ENCODE measurements around the gene MMP24. TPM values are rescaled to one million over a fixed set of nuclear protein-coding genes. Genes with fewer than 3 reads are reported as not detected.
A peak's percentile ranks its signal among the peaks of the same experiment; 100 is the strongest.

Gene MMP24
- total RNA-seq, 8 experiments from 2014 or later, result 0.94 to 45.1 (median 19.9) TPM

DNA sequence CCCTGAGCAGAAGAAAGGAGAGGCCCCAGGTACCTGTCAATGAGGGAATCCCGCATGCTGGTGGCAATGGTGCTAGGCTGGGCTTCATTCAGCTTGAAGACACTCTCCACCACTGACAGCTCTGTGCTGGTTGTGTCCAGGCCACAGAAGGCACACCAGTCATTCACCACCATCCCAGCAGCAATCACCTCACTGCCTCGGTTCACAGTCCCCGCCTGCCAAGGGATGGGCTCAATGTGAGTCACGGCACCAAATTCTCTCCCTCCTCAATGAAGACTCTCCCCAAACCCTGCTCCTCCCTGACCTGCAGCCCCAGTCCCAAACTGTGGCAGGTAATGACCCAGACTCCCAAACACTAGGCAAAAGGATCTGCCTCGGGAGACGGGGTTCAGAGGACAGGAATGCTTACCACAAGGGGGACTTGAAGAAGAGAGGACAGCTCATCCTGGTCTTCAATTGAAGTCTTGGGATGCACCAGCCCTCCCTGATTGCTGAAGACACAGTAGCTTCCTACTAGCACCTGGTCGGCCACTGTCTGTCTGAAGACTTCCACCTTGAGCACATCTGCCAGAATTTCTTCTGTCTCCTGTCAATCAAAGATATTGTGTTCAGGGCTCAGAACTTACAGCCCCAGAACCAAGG lies 53.2 kb downstream of the MMP24 start:
- peaks cover 21 to 26% of the 10 kb centered on the region in 2 donors for H3K4me1 ChIP-seq (replicated peaks in 1 of 2)
- ATAC-seq (replicated peaks in 6 of 8), result no peak
- no peak overlapping the region for H3K27ac ChIP-seq
- WGBS, 10 experiments, result 100% methylated on average over 1 to 3 of the region's 7 CpGs; no CpG with 5 or more reads in 7 of the 10 experiments
- in situ Hi-C loops (cut with MboI; ENCODE audit: low pct_unique_long_range_greater_than_20kb in 2 of 9, low sequenced_read_pairs in 9 of 9, unreplicated experiment in 9 of 9), result no loop called here
- no peak overlapping the region for H3K4me3 ChIP-seq

DNA sequence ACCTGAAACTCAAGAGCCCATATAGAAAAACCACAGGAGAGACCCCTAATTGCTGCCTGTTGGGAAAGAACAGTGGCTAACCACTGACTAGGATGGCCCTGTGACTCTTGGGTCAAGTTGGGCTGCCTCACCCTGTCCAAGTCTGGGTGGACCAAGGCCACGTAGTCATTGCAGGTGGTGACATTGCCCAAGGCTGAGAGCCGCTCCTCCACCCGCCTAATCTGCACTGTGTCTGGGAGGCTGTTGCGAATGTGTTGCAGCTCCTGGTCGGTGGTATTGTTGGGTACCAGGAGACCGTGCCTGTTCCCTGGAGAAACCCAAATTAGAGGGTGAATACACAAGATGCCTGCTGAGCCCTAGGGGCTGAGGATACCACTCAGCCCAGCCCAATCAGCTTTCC lies 54.0 kb downstream of the MMP24 start:
- in situ Hi-C loops (cut with MboI; ENCODE audit: low pct_unique_long_range_greater_than_20kb in 2 of 9, low sequenced_read_pairs in 9 of 9, unreplicated experiment in 9 of 9), result no loop called here
- 90 to 100% (median 100%) methylated on average over 1 to 3 of the region's 6 CpGs; no CpG with 5 or more reads in 5 of the 10 experiments for WGBS, 10 experiments

DNA sequence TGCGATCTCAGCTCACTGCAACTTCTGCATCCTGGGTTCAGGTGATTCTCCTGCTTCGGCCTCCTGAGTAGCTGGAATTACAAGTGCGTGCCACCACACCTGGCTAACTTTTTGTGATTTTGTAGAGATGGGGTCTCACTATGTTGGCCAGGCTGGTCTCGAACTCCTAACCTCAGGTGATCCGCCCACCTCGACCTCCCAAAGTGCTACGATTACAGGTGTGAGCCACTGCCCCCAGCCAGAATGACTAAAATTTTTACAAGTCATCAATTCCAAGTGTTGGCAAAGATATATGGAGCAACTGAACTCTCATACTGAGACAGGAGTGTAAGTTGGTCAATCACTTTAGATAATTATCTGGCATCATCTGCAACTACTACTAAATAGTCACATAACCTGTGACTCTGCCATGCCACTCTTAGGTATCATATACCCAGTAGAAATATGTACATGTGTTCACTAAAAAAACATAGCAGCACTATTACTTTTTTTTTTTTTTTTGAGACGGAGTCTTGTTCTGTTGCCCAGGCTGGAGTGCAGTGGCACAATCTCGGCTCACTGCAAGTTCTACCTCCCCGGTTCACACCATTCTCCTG lies 55.1 kb downstream of the MMP24 start:
- no peak overlapping the region for H3K27ac ChIP-seq
- in situ Hi-C loops (cut with MboI; ENCODE audit: low pct_unique_long_range_greater_than_20kb in 2 of 9, low sequenced_read_pairs in 9 of 9, unreplicated experiment in 9 of 9), result no loop called here
- no peak overlapping the region for H3K4me3 ChIP-seq
- WGBS, 10 experiments, result 89 to 100% (median 100%) methylated on average over 1 to 9 of the region's 10 CpGs; no CpG with 5 or more reads in 3 of the 10 experiments
- no peak for ATAC-seq (replicated peaks in 6 of 8)
- H3K4me1 ChIP-seq (replicated peaks in 1 of 2), result peaks cover 23 to 27% of the 10 kb centered on the region in 2 donors

More for the DNA sequence above, 54.0 kb downstream of the MMP24 start:
- Histone ChIP-seq H3K4me1 (replicated peaks in 1 of 2) (peaks cover 26 to 30% of the 10 kb centered on the region in 2 donors), H3K4me3 (no peak overlapping the region), H3K27ac (no peak overlapping the region)
- no peak for ATAC-seq (replicated peaks in 6 of 8)

DNA sequence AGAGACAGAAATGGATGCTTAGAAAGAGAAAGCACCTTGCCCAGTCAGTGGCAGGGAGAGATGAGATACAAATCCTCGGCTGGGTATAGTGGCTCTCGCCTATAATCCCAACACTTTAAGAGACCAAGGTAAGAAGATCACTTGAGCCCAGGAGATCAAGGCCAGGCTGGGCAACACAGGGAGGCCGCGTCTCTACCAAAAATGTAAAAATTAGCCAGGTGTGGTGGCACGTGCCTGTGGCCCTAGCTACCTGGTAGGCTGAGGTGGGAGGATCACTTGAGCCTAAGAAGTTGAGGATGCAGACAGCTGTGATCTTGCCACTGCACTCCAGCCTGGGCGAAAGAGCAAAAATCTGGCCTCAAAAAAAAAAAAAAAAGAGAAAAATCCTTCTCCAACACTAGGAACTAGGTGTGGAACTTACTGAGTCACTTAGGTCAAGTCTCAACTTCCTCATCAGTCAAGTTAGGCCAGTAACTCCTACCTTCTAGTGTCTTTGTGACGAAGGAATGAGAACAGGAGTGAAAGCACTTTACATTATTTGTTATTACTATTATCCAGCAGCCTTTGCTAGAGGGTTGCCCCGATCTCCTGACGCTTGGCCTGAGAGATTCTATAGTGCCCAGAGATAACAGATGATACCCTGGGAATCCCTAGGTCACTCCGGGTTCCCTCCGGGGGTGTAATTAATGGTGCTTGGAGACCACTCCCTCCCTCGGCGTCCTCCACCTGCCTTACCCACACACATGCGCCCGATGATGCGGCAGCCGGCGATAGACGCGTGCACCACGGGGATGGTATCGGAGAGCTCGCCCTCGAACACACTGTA lies 57.2 kb downstream of the MMP24 start:
- in situ Hi-C loops (cut with MboI; ENCODE audit: low pct_unique_long_range_greater_than_20kb in 2 of 9, low sequenced_read_pairs in 9 of 9, unreplicated experiment in 9 of 9), result no loop called here
- Histone ChIP-seq H3K27ac (peak overlapping the region; percentile 54 to 85), H3K4me1 (replicated peaks in 1 of 2) (peaks cover 15 to 18% of the 10 kb centered on the region in 2 donors), H3K4me3 (peak overlapping the region; percentile 81 to 99 (median 89))
- no peak for ATAC-seq (replicated peaks in 6 of 8)
- WGBS, 10 experiments, result 14 to 90% (median 67%) methylated on average over 1 to 7 of the region's 24 CpGs

DNA sequence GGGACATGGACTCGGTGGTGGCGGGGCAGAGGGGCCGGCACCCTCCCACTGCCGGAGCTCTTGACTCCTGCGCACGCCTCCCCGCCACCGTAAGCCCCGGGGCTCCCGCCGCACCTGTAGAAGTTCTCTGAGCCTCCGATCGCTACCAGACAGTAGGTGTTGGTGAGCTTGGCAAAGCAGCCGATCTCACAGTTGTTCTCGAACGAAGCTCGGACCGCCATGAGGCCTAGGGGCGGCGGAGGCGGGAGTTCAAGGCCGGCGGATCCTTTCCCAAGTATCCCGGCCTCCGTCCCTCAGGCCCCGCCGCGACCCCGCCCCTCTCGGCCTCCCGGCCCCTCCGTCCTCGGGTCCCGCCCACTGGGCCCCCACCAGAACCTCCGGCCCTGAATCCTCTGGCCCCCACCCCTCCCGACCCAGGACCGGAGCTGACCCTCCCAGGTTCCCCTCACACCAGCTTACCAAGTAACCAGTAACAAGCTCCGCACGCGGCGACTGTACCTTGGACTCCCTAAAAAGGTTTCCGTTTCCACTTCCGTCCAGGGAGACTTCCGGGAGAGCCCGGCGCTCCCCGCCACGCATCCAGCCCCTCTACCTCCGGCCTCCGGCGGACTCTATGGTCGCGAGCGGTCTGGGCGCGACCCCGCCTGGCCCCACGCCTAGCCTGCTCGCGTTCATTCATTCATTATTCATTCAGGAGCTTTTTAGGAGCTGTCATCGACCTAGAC lies 57.9 kb downstream of the MMP24 start, which contains the start of gene EIF6:
Gene EIF6 (minus strand): TSS at position 506 of the 725 bp plus-strand sequence. CDS start 285 bp downstream, at position 221.
- peak; percentile 91 to 96 (median 96) for ATAC-seq (replicated peaks in 6 of 8)
- peaks cover 15% of the 10 kb centered on the region in 2 donors for H3K4me1 ChIP-seq (replicated peaks in 1 of 2)
- H3K27ac ChIP-seq, result peak within 1 kb of the TSS; percentile 54 to 85
- peak within 1 kb of the TSS; percentile 81 to 99 (median 89) for H3K4me3 ChIP-seq
- in situ Hi-C loops (cut with MboI; ENCODE audit: low pct_unique_long_range_greater_than_20kb in 2 of 9, low sequenced_read_pairs in 9 of 9, unreplicated experiment in 9 of 9), result no loop called here
- WGBS, 10 experiments, result 0 to 3% (median 1%) methylated on average over 4 to 12 of the region's 61 CpGs; no CpG with 5 or more reads in 5 of the 10 experiments

DNA sequence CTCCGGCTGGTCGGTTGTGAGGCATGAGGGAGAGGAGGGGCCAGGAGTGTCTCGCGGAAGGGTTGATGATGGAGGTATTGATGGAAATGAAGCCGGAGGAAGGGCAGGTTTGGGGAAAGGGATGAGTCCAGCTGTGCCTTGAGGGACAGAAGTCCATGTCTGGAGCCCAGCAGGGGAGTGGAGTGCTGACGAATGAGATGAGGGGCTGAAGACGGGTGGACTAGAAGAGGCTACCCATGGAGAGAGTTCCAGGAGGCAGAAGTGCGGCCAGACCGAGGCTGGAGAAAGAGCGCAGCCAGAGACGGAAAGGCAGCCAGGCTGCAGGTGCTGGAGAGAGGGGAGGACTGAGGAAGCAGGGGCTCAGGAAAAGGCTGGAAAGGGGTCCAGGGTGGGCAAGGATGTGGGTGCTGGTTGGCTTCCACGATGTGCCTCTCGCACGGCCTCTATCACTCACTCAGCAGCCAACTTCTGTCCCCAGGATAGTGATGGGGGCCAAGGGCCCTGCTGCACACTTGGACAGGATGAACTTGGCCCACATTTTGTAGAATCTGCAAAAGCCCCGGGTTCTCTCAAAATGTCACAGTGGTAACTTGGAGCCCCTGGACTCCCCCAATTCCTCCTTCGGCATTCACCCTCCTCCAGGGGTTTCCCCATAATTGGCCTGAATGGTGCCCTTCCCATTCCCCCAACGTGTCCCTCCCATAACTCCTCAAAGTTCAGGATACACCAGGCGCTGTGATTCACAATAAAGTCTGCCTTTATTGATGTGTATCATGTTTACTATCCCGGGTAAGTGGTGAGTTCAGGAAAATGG lies 58.7 kb downstream of the MMP24 start:
- ATAC-seq (replicated peaks in 6 of 8), result no peak
- Histone ChIP-seq H3K4me3 (peak overlapping the region; percentile 81 to 99 (median 89)), H3K4me1 (replicated peaks in 1 of 2) (peaks cover 15% of the 10 kb centered on the region in 2 donors), H3K27ac (peak overlapping the region; percentile 54 to 85)
- in situ Hi-C loops (cut with MboI; ENCODE audit: low pct_unique_long_range_greater_than_20kb in 2 of 9, low sequenced_read_pairs in 9 of 9, unreplicated experiment in 9 of 9), result no loop called here
- 4 to 50% (median 24%) methylated on average over 2 to 9 of the region's 19 CpGs; no CpG with 5 or more reads in 3 of the 10 experiments for WGBS, 10 experiments

DNA sequence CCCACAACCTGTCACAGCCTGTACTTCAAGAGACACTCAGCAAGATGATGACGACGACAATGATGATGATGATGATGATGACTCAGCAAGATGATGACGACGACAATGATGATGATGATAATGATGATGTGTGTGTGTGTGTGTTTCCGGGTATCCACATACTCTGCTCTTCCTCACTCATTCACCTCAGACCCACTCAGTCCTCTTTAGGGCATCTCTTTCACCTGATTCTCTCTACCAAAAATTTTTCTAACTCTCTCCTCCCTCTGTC lies 59.3 kb downstream of the MMP24 start:
- in situ Hi-C loops (cut with MboI; ENCODE audit: low pct_unique_long_range_greater_than_20kb in 2 of 9, low sequenced_read_pairs in 9 of 9, unreplicated experiment in 9 of 9), result no loop called here
- WGBS, 10 experiments, result 76 to 87% (median 83%) methylated on average over 1 to 5 of the region's 5 CpGs; no CpG with 5 or more reads in 3 of the 10 experiments
- H3K4me1 ChIP-seq (replicated peaks in 1 of 2), result peaks cover 15% of the 10 kb centered on the region in 2 donors
- H3K4me3 ChIP-seq, result no peak overlapping the region
- no peak for ATAC-seq (replicated peaks in 6 of 8)
- H3K27ac ChIP-seq, result no peak overlapping the region

DNA sequence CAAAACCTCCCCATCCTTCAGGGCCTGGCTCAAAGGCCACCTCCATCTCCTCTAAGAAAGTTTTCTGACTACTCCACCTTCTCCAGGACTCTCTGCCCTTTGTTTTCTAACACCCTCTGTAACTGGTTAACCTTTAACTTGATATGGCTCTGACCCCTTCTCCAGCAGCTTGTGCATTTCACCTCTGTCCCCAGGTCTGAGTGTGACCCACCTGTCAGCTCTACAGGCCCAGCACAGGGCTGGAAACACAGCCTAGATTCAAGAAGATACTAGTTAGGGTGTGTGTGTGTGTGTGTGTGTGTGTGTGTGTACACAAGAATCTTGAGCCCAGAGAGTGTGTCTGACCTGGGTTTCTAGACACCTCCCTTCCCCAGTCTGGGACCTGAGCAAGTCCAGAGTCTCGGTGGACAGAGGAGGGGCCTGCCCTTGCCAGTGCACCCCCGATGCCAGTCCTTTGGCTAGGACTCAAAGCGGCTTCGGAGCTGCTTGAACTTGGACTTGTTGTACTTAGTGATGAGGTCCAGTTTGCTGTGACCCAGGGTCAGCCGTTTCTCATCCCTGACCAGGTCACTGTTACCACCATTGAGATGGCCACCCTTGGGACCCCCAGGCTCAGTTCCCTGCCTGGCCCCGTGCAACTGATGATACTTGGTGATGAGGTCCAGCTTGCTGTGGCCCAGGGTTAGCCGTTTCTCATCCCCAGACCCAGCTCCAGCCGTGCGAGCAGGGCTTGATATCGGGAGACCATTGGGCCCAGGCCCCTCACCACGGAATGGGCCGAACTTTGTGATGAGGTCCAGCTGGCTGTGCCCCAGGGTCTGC lies 59.8 kb downstream of the MMP24 start:
- Histone ChIP-seq H3K27ac (no peak overlapping the region), H3K4me3 (no peak overlapping the region), H3K4me1 (replicated peaks in 1 of 2) (peaks cover 15% of the 10 kb centered on the region in 2 donors)
- WGBS, 10 experiments, result 78 to 93% (median 80%) methylated on average over 1 to 6 of the region's 12 CpGs; no CpG with 5 or more reads in 7 of the 10 experiments
- in situ Hi-C loops (cut with MboI; ENCODE audit: low pct_unique_long_range_greater_than_20kb in 2 of 9, low sequenced_read_pairs in 9 of 9, unreplicated experiment in 9 of 9), result no loop called here
- ATAC-seq (replicated peaks in 6 of 8), result no peak

DNA sequence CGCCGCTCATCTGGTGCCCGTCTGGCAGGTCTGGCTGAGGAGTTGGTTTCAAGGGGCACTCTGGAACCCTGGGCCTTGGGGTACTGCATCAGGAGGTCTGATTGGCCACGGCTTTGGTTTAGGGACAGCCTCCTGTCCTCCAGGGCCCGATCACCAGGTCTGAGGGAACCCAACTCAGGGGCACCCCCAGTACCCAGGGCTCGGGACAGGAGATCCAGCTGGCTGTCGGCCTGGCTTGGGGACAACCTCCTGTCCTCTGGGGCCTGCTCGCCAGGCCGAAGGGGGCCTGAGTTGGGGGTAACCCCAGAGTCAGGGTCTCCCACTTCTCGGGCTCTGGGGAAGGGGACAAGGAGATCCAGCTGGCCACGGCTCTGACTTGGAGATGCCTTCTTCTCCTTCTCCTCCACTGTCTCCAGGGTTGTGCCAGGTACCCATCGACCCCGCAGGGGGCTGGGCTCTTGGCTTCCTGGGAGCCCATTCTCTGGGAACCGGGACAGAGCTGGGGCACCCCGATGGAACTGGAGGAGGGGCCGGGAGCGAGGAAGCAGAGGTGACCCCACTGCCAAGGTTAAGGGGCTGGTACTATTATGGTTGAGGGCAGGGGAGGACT lies 60.5 kb downstream of the MMP24 start:
- H3K4me1 ChIP-seq (replicated peaks in 1 of 2), result peaks cover 15% of the 10 kb centered on the region in 2 donors
- no peak overlapping the region for H3K4me3 ChIP-seq
- H3K27ac ChIP-seq, result no peak overlapping the region
- 80 to 100% (median 91%) methylated on average over 1 to 4 of the region's 17 CpGs; no CpG with 5 or more reads in 6 of the 10 experiments for WGBS, 10 experiments
- in situ Hi-C loops (cut with MboI; ENCODE audit: low pct_unique_long_range_greater_than_20kb in 2 of 9, low sequenced_read_pairs in 9 of 9, unreplicated experiment in 9 of 9), result no loop called here
- no peak for ATAC-seq (replicated peaks in 6 of 8)

DNA sequence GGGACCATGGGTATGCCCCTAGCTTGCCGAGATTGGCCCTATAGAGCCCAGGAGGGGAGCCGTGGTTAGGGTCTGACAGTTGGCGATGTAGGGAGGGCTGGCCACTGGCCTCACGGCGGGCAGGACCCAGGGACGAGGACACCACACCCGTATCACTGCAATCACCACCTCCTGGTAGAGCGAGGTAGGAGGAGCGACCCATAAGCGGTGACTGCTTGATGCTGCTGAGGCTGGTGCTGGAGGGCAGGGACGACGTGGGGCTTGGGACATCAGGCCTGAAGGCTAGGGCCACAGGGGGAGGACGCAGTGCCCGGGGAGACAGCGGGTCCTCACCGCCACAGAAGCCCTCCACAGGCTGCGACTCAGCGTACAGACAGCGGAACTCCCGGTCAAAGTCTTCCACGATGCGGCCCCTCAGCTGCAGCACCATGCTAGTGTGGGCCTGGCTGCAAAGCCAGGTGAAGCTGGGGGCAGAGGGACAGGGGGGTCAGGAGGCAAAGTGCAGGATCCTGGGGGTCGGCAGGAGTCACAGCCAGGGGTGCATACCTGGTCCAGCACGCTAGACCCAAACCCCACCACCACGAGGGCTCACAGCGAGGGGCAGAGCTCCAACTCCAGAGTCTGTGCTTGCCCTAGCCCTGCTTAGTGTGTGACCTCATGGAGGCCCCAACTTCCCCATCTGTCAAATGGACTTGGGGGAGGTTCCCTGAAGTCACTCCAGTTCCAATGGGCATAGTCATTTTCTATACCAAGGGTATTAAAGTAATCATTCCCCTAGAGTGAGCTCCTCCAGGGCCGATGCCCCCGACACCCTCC lies 61.2 kb downstream of the MMP24 start:
- in situ Hi-C loops (cut with MboI; ENCODE audit: low pct_unique_long_range_greater_than_20kb in 2 of 9, low sequenced_read_pairs in 9 of 9, unreplicated experiment in 9 of 9), result no loop called here
- no peak for ATAC-seq (replicated peaks in 6 of 8)
- Histone ChIP-seq H3K4me3 (no peak overlapping the region), H3K27ac (no peak overlapping the region), H3K4me1 (replicated peaks in 1 of 2) (peaks cover 15% of the 10 kb centered on the region in 2 donors)
- 72 to 100% (median 88%) methylated on average over 1 to 8 of the region's 28 CpGs; no CpG with 5 or more reads in 5 of the 10 experiments for WGBS, 10 experiments

Measured in motor neuron (in vitro differentiated cells).